IMR-90 (cell line): ENCODE measurements around the gene LUC7L2.

Experiments used
- CEBPB ChIP-seq: IDR thresholded peaks from 2 replicates; pipeline ENCODE4 v1.6.1; 2012; ENCODE audit warnings: low read depth, low read length, improper control_type of control experiment
- CTCF ChIP-seq: conservative IDR thresholded peaks from 2 replicates; pipeline ENCODE4 v1.5.1; 2012; ENCODE audit warnings: mild to moderate bottlenecking, low read depth, low read length, improper control_type of control experiment
- ELK1 ChIP-seq: fragments of 150-350 bp; IDR thresholded peaks from 2 replicates; pipeline ENCODE4 v1.6.1; 2016; ENCODE audit warnings: low read depth, mild to moderate bottlenecking, low read length, moderate library complexity, borderline replicate concordance
- FOS ChIP-seq: fragments of 150-350 bp; IDR thresholded peaks from 2 replicates; pipeline ENCODE4 v1.6.1; 2016; ENCODE audit warnings: low read depth, low read length
- MXI1 ChIP-seq: IDR thresholded peaks from 2 replicates; pipeline ENCODE4 v1.6.1; 2012; ENCODE audit warnings: low read depth, mild to moderate bottlenecking, low read length, moderate library complexity, borderline replicate concordance

GRCh38 chr7:139397192-139397591 is 37.5 kb downstream of the LUC7L2 start:
- TF ChIP-seq ELK1 (no peak), CTCF (no peak), MXI1 (no peak), CEBPB (no peak), FOS (no peak)
